ENCODE results near the gene VWA3A. TPM values are rescaled to one million over a fixed set of nuclear protein-coding genes. Genes with fewer than 3 reads are reported as not detected.

Gene VWA3A
- total and polyA plus RNA-seq, 2 of the 8 experiments (the other 6 are each of a cell fraction or from before 2014, with no cell fraction given) = 0.05 TPM; not detected in 1

DNA sequence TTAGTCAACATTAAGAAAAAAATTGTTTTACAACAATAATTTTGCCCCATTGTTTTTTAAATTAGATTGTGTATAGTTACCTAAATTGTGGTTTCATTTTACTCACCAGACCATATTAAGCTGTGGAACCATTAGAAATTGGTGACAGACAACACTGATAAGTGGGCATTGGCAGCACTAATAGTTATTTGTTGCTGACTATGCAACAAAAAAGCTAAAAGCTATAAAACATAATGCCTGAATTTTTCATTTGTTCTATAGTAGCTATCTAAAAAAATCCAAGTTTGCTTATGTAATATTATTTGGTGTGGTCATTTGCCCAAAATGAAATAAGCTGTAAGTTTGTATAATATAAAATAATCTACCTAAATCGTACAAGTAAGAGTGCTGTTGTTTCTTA is 13.7 kb upstream of the VWA3A start:
- ChIA-PET POLR2A (ENCODE audit: partially characterized antibody) (no interaction called here), CTCF (ENCODE audit: partially characterized antibody) (interaction anchor here (0.5 to 6.0 kb wide), 28 partner anchors 9 to 118 kb away, joined by 3 to 247 read pairs (median 6); partner anchors contain the start of genes MOSMO, PDZD9 and VWA3A)
- Histone ChIP-seq H4K5ac (ENCODE audit: insufficient read length, low read depth, low read length) (no peak overlapping the region), H2AK5ac (ENCODE audit: low read depth, low read length) (no peak overlapping the region), H3K27me3 (replicated peaks in 1 of 4; ENCODE audit: control insufficient read depth in 3 of 4, extremely low read depth in 1 of 4, insufficient read depth in 3 of 4, low read length in 3 of 4) (peaks cover 0 to 1% (median 0%) of the 10 kb centered on the region in 4 experiments; a peak in 1 of 7 replicates), H3K79me1 (ENCODE audit: low read depth, low read length) (no peaks in the 10 kb centered on the region), H3K4me3 (ENCODE audit: extremely low read depth in 1 of 4, insufficient read depth in 2 of 4, low read depth in 3 of 4, low read length in 4 of 4) (no peak overlapping the region), H2BK120ac (replicated peaks; ENCODE audit: low read depth, low read length) (no peak overlapping the region), H3K56ac (replicated peaks; ENCODE audit: insufficient read length, low read depth, low read length) (no peak overlapping the region), H4K91ac (replicated peaks; ENCODE audit: insufficient read length, low read length) (no peak overlapping the region), H3K79me2 (ENCODE audit: control insufficient read depth in 1 of 2, insufficient read depth in 2 of 2, low read length in 2 of 2) (no peaks in the 10 kb centered on the region), H3K18ac (ENCODE audit: extremely low read depth, low read length) (no peak overlapping the region), H2BK12ac (ENCODE audit: low read depth, low read length) (no peak overlapping the region), H2BK5ac (ENCODE audit: low read depth, low read length) (no peak overlapping the region), H3K9me3 (ENCODE audit: insufficient read depth in 2 of 2, low read depth in 1 of 2, low read length in 1 of 2) (no peaks in the 10 kb centered on the region), H3K9ac (replicated peaks in 1 of 4; ENCODE audit: extremely low read depth in 1 of 4, low read depth in 3 of 4, low read length in 3 of 4) (no peak overlapping the region), H3K23ac (ENCODE audit: insufficient read length) (no peak overlapping the region), H2BK20ac (ENCODE audit: low read length) (no peak overlapping the region), H3K14ac (ENCODE audit: insufficient read length) (no peak overlapping the region), H3K4ac (replicated peaks; ENCODE audit: insufficient read length, low read depth, low read length) (no peak overlapping the region), H3K4me2 (ENCODE audit: insufficient read depth in 1 of 2, low read depth in 2 of 2, low read length in 2 of 2) (no peak overlapping the region), H3K23me2 (ENCODE audit: low read depth, low read length) (no peaks in the 10 kb centered on the region), H4K20me1 (replicated peaks in 1 of 2; ENCODE audit: control insufficient read depth in 1 of 2, insufficient read depth in 2 of 2, low read length in 2 of 2) (peaks cover 0 to 2% of the 10 kb centered on the region in 2 experiments), H2AFZ (ENCODE audit: low read length) (no peak overlapping the region), H4K8ac (ENCODE audit: extremely low read depth, insufficient read depth, low read length) (no peak overlapping the region), H3K36me3 (ENCODE audit: control insufficient read depth in 2 of 4, insufficient read depth in 4 of 4, low read length in 3 of 4) (no peaks in the 10 kb centered on the region), H3K4me1 (replicated peaks in 1 of 4; ENCODE audit: control insufficient read depth in 3 of 4, insufficient read depth in 4 of 4, low read length in 3 of 4) (no peaks in the 10 kb centered on the region), H3K27ac (ENCODE audit: low read depth, low read length) (no peak overlapping the region), H2BK15ac (ENCODE audit: low read length) (no peak overlapping the region)
- FAIRE-seq (no peak), DNase-seq (ENCODE audit: low read depth in 1 of 2, low spot score in 2 of 2) (no peak)
- WGBS, 2 experiments (ENCODE audit: extremely low coverage in 1 of 2, insufficient coverage in 1 of 2, insufficient read length in 1 of 2, insufficient replicate concordance in 2 of 2, low coverage in 1 of 2, low lambda C conversion rate in 2 of 2, missing lambda C conversion rate in 1 of 2) = 96% methylated on average over 1 of the region's 1 CpG; no CpG with 5 or more reads in 1 of the 2 experiments
- TF ChIP-seq SRF (IDR thresholded peaks at IDR 0.05; ENCODE audit: low read depth, low read length) (no peak), KDM4A (IDR thresholded peaks at IDR 0.05; ENCODE audit: low read depth, low read length, severe bottlenecking) (no peak), SP2 (IDR thresholded peaks at IDR 0.05; ENCODE audit: low read length) (no peak), BACH1 (IDR thresholded peaks at IDR 0.05; ENCODE audit: low read length) (no peak), YY1 (IDR thresholded peaks at IDR 0.05; ENCODE audit: low read depth, low read length) (no peak), SIX5 (IDR thresholded peaks at IDR 0.05; ENCODE audit: low read depth, low read length) (no peak), SP1 (IDR thresholded peaks at IDR 0.05; ENCODE audit: low read depth, low read length) (no peak), RXRA (IDR thresholded peaks at IDR 0.05; ENCODE audit: insufficient read depth, low read depth, low read length) (no peak), CHD2 (IDR thresholded peaks at IDR 0.05; ENCODE audit: low read length) (no peak), EGR1 (IDR thresholded peaks at IDR 0.05; ENCODE audit: borderline replicate concordance, low read depth, low read length) (no peak), MAX (IDR thresholded peaks at IDR 0.05) (no peak), SUZ12 (IDR thresholded peaks at IDR 0.05; ENCODE audit: low read length) (no peak)
- TF ChIP-seq, protein P1, sequence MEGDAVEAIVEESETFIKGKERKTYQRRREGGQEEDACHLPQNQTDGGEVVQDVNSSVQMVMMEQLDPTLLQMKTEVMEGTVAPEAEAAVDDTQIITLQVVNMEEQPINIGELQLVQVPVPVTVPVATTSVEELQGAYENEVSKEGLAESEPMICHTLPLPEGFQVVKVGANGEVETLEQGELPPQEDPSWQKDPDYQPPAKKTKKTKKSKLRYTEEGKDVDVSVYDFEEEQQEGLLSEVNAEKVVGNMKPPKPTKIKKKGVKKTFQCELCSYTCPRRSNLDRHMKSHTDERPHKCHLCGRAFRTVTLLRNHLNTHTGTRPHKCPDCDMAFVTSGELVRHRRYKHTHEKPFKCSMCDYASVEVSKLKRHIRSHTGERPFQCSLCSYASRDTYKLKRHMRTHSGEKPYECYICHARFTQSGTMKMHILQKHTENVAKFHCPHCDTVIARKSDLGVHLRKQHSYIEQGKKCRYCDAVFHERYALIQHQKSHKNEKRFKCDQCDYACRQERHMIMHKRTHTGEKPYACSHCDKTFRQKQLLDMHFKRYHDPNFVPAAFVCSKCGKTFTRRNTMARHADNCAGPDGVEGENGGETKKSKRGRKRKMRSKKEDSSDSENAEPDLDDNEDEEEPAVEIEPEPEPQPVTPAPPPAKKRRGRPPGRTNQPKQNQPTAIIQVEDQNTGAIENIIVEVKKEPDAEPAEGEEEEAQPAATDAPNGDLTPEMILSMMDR (IDR thresholded peaks at IDR 0.05; ENCODE audit: control extremely low read depth in 1 of 3, insufficient read depth in 1 of 3, low read depth in 1 of 3, low read length in 3 of 3) = no peak

Measured in H1 (cell line).